Putamen (tissue), 1 donor: Measurements from ENCODE around the gene MAP7.
"Not testable (repeated sequence)": the region's sequence is repeated elsewhere in the genome, so short reads cannot be mapped to it uniquely, and the experiment has no call there.

Experiments
- DNase-seq: peaks from one replicate; pipeline ENCODE4 v3.0.0-alpha.2; 2016; ENCODE audit warnings: low spot score

MAP7 gene

GRCh38 chr6:136468711-136469110 is 81.5 kb downstream of the MAP7 start:
- DNase-seq: peak; percentile 92

DNA sequence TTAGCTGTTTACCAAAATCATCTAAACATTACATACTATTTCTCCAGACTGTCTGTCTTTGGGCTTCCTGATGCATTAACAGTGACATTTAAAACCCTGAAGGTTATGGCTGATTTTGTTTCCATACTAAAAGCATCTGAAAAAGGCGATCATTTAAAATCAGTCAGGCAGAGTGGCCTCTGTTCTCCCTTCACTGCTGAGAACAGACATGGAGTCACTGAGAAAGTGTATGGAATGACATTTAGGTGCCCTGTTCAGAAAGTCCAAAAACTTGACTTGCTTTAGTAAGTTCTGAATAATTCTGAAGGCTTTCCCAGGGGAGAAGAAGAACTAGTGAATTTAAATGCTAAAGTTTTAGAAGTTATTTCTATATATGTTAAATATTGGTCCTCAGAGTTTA is 83.0 kb downstream of the MAP7 start:
- DNase-seq: no peak

DNA sequence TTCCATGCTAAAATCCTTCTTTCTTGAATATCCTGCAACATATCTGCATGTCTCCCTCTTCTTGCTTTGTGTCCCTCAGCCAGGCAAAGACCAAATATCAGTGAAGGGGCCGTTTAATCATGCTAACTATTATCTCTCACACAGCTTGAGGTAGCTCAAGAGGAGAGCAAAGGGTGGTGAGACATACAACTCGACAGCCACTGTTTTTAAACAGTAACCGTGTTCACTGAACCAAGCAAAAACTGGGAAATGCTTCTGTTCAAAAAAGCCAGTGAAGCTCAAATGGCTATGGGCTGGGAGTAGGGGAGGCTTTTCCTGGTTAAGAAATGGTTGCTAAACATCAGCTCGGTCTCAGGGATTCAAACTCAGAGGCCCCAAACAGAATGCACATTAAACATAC is 83.4 kb downstream of the MAP7 start:
- DNase-seq: no peak

DNA sequence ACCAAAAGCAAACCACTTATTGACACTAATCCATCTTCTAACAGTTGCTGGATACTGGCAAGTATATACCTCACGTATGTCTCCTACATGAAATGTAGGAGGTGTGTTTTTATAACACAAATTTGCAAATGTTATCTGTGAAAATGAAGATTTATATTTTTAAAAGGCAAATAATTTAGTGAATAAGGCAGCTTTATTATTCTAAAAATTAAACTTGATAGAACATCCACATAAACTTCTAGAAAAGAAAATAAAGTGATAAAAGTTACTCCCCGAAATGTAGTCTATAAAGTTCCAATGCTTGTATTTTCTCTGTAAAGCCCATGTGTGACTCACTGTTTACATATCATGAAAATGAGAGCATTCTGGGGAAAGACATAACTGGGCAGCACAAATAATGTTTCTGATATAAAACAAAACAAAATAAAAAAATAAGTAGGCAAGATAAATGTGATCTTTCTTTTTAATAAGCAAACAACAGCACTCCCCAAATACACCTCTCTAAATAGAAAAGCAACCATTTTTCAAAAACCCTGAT is 84.4 kb downstream of the MAP7 start:
- no peak for DNase-seq

GRCh38 chr6:136464874-136465273 is 85.3 kb downstream of the MAP7 start:
- no peak for DNase-seq

DNA sequence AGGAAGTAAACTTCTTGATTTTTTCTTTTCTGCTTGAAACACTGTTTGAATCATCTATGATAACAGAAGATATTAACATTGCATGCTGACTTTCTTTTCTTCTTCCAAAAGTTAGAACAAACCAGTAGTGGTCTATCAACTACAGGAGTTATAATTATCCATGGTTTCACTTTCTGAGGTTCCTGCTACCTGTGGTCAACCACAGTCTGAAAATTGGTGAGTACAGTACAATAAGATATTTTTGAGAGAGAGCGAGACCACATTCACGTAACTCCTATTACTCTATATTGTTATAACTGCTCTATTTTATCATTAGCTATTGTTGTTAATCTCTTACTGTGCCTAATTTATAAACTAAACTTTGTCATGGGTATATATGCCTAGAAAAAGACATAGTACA is 86.1 kb downstream of the MAP7 start:
- DNase-seq: no peak

GRCh38 chr6:136463743-136464142 is 86.5 kb downstream of the MAP7 start:
- DNase-seq: no peak

- DNase-seq: no peak
Measured at GRCh38 chr6:136446579-136447187, 103.5 kb downstream of the MAP7 start.

DNA sequence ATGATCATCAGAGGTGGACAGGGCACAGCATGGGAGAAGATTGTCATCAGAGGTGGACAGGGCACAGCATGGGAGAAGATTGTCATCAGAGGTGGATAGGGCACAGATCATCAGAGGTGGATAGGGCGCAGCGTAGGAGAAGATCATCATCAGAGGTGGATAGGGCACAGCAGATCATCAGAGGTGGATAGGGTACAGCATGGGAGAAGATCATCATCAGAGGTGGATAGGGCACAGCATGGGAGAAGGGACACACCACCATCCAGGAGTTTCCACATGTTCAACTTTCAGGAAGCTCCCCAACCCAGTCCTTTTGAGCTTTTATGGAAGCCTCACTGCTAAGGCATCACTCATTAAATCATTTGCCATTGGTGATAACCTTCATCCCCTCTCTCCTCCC is 104.1 kb downstream of the MAP7 start:
- no peak for DNase-seq

- no peak for DNase-seq
Measured at GRCh38 chr6:136445063-136445462, 105.2 kb downstream of the MAP7 start.

DNA sequence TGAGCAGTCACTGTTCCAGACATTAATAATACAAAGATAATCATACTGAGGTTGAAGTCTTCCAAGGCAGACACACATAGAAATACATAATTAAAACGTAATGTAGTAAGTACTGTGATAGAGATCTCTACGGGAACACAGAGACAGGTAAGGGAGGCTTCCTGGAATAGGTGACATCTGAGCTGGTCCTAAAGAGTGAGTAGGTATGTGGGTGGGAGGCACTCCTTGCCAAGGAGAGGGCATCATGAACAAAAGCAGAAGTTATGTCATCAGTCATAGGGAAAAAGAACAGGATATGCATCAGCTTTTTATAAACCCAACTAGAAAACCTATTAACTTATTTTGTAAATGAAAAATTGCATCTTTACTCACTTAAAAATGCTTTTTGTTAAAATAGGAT is 110.0 kb downstream of the MAP7 start:
- DNase-seq: no peak

GRCh38 chr6:136439514-136440190 is 110.6 kb downstream of the MAP7 start:
- DNase-seq: no peak

- DNase-seq: no peak
Measured at GRCh38 chr6:136438441-136438840, 111.8 kb downstream of the MAP7 start.

GRCh38 chr6:136437246-136437645 is 113.0 kb downstream of the MAP7 start:
- no peak for DNase-seq

- no peak for DNase-seq
Measured at GRCh38 chr6:136435101-136435500, 115.1 kb downstream of the MAP7 start.

DNA sequence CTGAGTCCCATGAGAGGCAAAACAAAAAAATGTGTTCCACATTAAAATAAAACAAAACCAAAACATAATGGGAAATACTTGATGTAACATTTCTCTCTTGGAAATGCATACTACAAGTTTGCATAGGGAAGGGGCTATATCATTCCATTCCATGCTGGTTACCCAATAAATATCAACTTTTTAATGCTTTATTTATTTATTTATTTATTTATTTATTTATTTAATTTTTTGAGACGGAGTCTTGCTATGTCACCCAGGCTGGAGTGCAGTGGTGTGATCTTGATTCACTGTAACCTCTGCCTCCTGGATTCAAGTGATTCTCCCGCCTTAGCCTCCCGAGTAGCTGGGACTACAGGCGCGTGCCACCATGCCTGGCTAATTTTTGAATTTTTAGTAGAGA is 118.9 kb downstream of the MAP7 start:
- DNase-seq: not testable (repeated sequence)

DNA sequence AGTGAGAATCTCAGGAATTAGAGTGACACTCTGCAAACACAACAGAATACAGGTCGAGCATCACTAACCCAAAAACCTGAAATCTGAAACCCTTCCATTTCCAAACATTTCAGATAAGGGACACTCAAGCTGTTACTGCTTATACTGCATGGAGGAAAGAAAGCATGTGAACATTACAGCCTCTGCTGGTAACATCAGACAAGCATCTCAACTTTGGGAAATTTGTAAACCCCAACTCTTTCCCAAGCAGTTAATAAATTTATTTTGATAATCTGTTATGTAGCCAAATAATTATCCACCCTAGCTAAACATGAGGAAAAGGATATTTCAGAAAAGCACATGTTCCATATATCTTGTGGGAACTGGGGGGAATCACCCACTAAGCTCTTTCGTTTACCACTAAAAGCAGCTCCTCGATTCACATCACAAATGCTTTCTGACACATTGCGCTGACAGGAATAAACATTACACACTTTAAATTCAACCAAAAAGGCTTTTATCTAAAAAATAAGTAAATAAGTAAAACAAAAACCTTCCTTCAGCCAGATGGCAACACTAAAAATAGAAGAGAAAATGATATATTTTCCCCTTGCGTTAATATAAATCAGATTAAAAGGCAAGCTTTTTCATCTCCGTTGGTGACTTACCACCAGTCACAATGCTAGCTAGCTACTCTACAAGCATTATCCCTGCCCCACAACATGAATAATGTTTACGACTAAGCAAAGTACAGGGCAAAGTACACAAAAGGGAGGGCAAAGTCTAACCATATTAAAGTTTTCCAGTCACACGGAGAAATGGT is 120.8 kb downstream of the MAP7 start:
- DNase-seq: no peak

GRCh38 chr6:136427378-136427717 is 122.9 kb downstream of the MAP7 start:
- no peak for DNase-seq

- no peak for DNase-seq
Measured at GRCh38 chr6:136426627-136427377, 123.4 kb downstream of the MAP7 start.

- no peak for DNase-seq
Measured at GRCh38 chr6:136425793-136426192, 124.4 kb downstream of the MAP7 start.

GRCh38 chr6:136424901-136425300 is 125.3 kb downstream of the MAP7 start:
- no peak for DNase-seq

- DNase-seq: no peak
Measured at GRCh38 chr6:136424450-136424849, 125.8 kb downstream of the MAP7 start.
